GOT3 (cell line): ENCODE measurements around the gene BNC2.

Experiments
- DNase-seq: peaks from one replicate; lab custom pipeline; 2025; ENCODE audit warnings: mixed read lengths; lab: John Stamatoyannopoulos, UW

The BNC2 gene

GRCh38 chr9:16364347-16364746, 506.1 kb downstream of the BNC2 start:
- no peak for DNase-seq

DNA sequence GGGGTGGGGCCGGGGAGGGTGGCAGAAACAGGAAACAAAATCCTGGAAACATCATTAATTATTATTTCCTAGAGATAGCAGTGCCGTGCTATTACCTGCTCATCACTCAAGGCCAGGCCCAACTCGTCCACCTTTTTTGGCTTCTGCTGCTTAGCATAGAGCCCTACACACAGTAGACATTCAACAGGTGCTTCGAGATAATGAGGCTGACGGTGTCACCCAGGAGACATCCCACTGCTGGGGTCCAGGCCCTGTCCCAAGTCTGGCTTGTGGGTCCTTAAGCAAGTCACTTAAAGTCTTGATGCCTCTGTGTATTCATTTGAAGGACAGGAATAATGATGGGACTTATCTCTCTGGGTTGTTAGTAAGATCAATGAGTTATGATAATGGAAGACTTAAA, 506.6 kb downstream of the BNC2 start:
- DNase-seq: no peak

DNA sequence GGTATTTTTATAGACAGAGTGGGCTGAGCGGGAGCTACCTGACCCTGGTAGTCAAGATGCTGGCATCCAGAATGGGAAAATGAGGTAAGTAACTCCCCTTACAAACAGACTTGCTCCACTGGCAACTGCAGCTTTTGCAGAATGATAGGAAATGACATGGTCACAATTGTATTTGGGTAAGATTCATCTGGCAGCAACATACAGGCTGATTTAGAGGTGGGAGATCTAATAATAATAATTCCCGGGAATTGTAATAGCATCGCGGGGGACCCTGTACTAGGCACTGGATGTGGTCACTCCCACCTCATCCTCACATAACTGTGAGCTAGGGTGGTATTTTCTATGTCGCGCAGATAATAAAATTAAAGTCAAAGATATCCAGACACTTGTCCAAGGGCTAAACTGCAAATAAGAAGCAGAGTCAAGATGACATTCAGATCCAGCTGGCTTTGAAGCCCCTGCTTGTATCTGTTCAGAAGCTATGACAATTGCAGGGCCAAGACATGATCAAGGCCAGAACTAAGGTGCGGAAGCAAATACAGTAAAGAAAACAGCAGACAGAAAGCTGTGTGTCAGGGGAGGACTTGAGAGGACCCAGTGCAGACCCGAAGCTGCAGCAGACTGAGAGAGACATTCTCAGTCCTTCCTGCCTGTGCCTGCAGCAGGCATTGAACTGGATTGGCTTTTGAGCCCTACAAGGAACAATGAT, 507.2 kb downstream of the BNC2 start:
- no peak for DNase-seq

DNA sequence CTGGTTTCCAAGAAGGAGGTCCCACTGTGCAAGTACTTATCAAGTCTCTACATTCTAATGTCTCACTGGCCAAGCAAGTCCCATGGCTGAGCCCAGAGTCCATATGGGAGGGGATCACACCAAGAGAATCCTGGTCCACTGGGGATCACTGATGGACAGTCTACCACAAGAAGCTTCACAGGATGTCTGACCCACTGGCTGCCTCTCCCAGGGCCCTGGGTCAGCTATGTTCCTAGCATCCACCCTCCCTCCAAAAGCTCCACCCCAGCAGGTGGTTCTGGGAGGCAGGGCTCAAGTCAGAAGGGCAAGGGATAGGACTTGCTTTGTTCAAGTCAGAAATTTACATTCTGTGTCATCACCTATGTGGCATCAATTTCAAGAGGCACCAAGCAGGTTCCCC, 508.5 kb downstream of the BNC2 start:
- no peak for DNase-seq

DNA sequence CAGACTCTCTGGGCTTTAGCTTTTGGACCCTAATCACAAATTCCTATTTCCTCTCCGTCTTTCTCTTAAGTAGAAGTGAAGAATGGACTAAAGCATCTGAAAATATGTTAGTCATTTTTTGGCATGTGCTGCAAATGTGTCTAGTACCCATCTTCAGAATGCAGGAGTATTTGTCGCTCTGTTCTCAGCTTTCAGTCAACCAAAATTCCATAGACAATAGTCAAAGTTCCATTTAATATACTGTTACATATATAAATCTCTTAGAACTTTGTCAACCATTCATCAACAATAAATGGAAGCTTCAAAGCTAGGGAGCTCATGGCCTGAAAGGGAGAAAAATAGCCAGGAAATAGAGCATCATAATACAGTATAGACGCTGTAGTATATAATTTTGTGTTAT, 509.4 kb downstream of the BNC2 start:
- DNase-seq: no peak

DNA sequence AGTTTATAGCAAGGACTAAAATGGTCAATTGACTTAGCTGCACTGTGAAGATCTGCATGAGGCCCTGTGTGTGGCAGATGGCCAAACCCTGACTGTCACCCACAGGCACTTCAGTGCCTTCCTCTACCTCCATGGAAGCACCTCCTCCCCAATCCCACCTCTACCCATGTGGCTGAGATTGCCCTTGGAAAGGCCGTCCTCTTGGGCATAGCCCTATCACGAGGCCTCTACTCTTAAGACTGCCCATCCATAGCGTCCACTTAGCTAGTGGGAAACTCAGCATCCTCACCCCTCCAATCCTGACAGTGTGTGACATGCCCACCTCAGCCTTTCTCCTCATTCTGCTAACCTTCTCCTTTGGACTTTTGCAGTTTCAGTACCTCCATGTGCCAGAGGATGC, 510.2 kb downstream of the BNC2 start:
- no peak for DNase-seq
